ENCODE data around the gene BSN.

Gene BSN

DNA sequence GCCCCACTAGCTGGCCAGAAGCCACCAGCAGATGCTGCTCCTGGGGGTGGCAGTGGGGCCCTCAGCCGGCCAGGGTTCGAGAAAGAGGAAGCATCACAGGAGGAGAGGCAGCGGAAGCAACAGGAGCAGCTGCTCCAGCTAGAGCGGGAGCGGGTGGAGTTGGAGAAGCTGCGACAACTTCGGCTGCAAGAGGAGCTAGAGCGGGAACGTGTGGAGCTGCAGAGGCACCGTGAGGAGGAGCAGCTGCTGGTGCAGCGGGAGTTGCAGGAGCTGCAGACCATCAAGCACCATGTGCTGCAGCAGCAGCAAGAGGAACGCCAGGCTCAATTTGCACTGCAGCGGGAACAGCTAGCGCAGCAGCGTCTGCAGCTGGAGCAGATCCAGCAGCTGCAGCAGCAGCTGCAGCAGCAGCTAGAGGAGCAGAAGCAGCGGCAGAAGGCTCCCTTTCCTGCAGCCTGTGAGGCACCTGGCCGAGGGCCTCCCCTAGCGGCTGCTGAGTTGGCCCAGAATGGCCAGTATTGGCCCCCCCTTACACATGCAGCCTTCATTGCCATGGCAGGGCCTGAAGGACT lies 102.3 kb downstream of the BSN start:
- no peak for DNase-seq

GRCh38 chr3:49657208-49657915 lies 103.1 kb downstream of the BSN start:
- no peak for DNase-seq

DNA sequence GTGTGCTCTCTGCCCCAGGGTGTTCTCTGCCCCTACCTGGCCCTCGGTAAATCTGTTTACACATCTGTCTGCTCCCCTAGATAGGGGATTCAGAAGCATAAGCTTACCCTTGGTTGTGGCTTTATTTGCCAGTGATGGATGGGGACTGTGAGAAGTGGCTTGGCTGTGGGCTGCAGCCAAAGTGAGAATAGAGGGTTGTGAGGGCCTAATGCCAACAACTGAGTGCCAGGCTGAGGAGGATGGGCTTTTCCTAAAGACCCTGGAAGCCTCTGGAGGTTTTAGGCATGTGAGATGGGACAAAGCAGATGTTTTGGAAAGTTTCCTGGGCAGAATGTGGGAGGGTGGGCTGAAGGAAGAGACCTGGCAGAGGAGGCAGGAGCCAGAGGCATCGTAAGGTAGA lies 104.4 kb downstream of the BSN start:
- DNase-seq = no peak

GRCh38 chr3:49659756-49660155 lies 105.5 kb downstream of the BSN start:
- no peak for DNase-seq

- no peak for DNase-seq
Measured at GRCh38 chr3:49661281-49661680, 107.0 kb downstream of the BSN start.

DNA sequence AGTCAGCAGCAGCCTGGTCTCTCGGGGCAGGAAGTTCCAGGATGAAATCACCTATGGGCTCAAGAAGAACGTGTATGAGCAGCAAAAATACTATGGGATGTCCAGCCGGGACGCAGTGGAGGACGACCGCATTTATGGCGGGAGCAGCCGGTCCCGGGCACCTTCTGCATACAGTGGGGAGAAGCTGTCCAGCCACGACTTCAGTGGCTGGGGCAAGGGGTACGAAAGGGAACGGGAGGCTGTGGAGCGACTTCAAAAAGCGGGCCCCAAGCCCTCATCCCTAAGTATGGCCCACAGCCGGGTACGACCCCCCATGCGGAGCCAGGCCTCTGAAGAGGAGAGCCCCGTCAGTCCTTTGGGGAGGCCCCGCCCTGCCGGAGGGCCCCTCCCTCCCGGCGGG lies 107.7 kb downstream of the BSN start:
- no peak for DNase-seq

DNA sequence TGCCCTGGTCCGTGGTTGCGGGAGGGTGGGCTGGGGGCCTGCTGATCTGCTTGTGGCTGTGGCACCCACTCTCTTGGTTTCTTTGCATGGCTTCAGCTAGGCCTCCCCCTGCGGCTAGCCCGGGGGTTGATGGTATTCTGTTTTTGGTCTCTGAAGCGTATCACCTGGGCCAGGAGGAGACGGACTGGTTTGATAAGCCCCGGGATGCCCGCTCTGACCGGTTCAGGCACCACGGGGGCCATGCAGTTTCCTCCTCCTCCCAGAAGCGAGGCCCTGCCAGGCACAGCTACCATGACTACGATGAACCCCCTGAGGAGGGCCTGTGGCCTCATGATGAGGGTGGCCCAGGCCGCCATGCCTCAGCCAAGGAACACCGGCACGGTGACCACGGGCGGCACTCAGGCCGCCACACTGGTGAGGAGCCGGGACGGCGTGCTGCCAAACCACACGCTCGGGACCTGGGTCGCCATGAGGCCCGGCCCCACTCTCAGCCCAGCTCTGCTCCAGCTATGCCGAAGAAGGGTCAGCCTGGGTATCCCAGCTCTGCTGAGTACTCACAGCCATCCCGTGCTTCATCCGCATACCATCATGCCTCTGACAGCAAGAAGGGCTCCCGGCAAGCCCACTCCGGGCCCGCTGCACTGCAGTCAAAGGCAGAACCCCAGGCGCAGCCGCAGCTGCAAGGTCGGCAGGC lies 108.6 kb downstream of the BSN start:
- no peak for DNase-seq

DNA sequence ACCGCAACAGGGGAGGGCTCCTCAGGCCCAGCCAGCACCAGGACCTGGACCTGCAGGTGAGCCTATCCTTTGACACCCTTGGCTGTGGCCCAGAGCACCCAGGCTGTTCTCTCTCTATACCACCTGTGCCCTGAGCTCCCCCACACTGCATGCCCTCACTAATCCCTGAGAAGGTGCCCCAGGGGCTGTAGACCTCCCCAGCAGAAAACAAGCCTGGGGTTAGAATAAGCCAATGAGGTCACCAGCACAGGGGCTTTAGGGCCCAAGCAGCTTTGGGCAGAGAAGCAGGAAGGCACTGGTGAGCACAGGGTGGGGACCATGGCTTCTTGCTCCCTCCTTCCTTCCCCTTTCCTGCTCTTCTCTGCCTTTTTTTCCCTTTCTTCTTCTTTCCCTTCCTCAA lies 109.6 kb downstream of the BSN start:
- no peak for DNase-seq

GRCh38 chr3:49664300-49664699 lies 110.0 kb downstream of the BSN start:
- DNase-seq = no peak

- DNase-seq = no peak
Measured at GRCh38 chr3:49665822-49666519, 111.7 kb downstream of the BSN start.

DNA sequence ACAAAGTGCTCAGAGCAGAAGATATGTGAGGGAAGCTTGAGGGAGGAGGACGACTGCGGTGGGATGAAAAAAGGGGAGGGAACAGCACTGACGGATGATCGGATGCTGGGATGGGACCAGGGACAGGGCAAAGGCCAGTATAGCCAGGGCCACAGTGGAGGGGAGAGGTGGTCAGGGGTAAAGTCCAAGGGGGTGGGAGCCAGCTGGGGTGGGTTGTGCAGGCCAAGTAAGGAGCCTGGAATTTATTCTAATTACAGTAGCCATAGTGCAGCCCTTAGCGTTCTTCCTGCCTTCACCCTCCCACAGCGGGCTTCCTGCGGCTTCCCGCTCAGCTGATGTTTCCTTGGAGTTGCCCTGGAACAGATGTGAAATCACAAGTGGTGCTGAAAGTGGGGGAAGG lies 112.3 kb downstream of the BSN start:
- no peak for DNase-seq

DNA sequence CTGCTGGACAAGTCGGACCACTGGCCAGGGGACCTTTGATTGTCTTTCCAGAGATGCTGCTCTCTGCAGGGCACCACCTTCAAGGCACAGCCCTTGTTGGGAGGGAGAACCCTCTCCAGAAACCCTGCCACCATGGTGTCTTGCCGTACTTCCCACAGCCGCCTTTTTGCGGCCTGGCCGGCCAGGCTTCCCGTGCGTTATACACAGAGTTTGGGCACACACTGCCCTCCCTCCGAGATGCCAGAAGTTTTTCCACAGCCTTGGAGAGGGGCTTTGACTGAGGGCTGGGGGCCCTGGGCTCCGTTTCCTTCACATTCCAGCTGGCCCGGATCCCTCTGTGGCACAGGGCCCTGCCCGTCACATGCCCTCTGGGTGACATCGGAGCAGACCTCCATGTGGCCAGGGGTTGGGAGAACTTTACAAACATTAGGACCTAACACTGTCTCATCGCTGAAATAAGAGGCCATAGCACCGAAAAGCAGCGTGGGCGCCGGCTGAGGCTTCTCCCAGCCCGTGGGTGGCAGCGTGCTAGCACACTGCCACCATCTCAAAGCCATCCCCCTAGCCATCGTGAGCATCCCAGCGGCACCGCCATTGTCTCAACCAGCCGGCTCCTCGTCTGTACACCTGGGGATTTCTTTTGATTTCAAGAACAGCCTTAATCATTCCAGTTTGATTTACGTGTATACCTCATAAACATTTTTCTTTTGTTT lies 113.6 kb downstream of the BSN start:
- no peak for DNase-seq

GRCh38 chr3:49668414-49668797 lies 114.1 kb downstream of the BSN start:
- DNase-seq = no peak

- DNase-seq = no peak
Measured at GRCh38 chr3:49668861-49669260, 114.6 kb downstream of the BSN start.

- no peak for DNase-seq
Measured at GRCh38 chr3:49669352-49669751, 115.1 kb downstream of the BSN start.

DNA sequence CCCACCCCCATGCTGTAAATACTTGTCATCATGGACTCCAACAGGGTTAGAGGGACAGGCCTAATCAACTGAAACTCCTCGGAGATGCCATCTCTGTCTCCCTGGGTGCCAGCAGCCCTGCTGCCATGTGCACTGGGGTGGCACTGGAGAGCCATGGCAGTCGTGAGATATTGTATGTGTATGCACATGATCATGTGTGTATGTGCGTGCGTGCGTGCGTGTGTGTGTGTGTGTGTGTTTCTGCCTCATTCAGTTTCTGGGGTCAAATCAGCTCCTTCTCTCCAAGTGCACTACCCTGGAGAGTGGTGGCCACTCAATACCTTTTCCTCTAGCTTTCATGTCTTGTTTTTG lies 116.6 kb downstream of the BSN start:
- DNase-seq = no peak

GRCh38 chr3:49671291-49672288 lies 117.3 kb downstream of the BSN start:
- DNase-seq = peak; percentile 34 to 70 (median 64)

GRCh38 chr3:49673121-49673714 lies 118.9 kb downstream of the BSN start:
- no peak for DNase-seq

- peak; percentile 93 to 99 (median 95) for DNase-seq
Measured at GRCh38 chr3:49673715-49674496, 119.6 kb downstream of the BSN start, which contains the start of gene APEH. Gene APEH, plus strand, starts transcription at chr3:49674351. Its CDS starts 51 bp downstream, at chr3:49674402.

- DNase-seq = no peak
Measured at GRCh38 chr3:49674497-49674983, 120.3 kb downstream of the BSN start.
